GM12892 (cell line): Measurements from ENCODE around the gene POLR2F.
"Not testable (repeated sequence)": the region's sequence is repeated elsewhere in the genome, so short reads cannot be mapped to it uniquely, and the experiment has no call there.

Experiments
- DNase-seq: peaks from one replicate; pipeline ENCODE4 v3.0.0; 2011; ENCODE audit not compliant: insufficient read length
- FAIRE-seq: peaks from 2 replicates; lab custom pipeline; 2011; peaks lifted over from hg19 to GRCh38; lab: Jason Lieb, UNC
- POLR2A ChIP-seq: IDR thresholded peaks from 2 replicates; pipeline ENCODE4 v1.6.1; 2011; ENCODE audit warnings: low read depth, low read length, control low read depth
- POLR2AphosphoS5 ChIP-seq: IDR thresholded peaks from 2 replicates; pipeline ENCODE4 v1.6.1; 2011; ENCODE audit warnings: low read depth, low read length, control low read depth
- TAF1 ChIP-seq: IDR thresholded peaks from 2 replicates; pipeline ENCODE4 v1.6.1; 2011; ENCODE audit warnings: low read depth, mild to moderate bottlenecking, control low read depth, low read length, borderline replicate concordance

Gene POLR2F

DNA sequence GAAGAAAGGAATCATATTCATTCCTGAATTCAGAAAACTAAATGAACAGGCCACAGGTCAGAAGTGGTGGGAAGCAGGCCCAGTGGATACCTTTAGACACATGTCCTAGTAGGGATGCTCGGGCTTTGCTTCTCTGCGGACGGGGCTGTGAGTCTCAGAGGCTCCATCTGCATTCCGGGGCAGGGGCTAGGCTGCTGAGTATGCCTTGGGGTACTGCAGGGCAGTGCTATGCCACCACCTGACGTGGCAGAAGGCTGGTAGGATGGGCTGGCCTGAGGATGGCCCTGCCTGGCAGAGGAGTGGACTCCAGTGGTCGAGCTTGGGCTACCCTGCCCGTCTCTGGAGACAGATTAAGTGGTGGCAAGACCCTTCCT is 9.7 kb upstream of the POLR2F start:
- FAIRE-seq (no peak), DNase-seq (no peak)
- TF ChIP-seq POLR2A, result no peak
- no peak for TF ChIP-seq TAF1
- TF ChIP-seq POLR2AphosphoS5, result no peak

DNA sequence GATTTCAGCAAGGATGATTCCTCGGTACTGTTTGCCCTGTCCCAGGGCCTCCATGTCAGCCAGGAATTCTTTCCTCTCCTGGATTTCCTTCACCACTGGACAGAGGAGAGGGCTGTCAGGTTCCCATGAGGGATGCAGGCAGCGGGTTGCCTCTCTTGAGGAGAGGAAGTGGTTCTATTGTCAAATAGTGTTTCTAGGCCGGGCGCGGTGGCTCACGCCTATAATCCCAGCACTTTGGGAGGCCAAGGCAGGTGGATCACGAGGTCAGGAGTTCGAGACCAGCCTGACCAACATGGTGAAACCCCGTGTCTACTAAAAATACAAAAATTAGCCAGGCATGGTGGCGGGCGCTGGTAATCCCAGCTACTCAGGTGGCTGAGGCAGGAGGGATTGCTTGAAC is 9.1 kb upstream of the POLR2F start:
- not testable (repeated sequence) for FAIRE-seq, DNase-seq

DNA sequence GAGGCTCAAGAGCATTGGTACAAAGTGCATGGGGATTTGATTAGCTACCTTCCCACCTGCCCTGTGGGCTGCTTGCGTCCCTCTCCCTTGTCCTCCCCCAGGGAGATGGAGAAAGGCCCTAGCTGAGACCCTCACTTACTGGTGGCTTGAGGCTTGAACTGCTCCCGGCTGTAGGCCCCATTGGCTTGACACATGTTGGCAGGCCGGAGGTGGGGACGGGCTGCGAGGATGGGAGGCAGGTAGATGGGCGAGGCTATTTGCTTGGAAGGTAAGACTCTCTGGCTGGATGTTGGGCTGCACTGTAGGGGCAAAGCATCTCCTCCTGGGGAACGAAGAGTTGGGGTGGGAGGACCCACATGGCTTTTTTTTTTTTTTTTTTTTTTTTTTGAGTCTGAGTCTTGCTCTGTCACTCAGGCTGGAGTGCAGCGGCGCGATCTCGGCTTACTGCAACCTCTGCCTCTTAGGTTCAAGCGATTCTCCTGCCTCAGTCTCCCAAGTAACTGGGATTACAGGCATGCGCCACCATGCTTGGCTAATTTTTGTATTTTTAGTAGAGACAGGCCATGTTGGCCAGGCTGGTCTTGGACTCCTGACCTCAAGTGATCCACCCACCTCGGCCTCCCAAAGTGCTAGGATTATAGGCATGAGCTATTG is 6.2 kb upstream of the POLR2F start:
- FAIRE-seq, DNase-seq: not testable (repeated sequence)

DNA sequence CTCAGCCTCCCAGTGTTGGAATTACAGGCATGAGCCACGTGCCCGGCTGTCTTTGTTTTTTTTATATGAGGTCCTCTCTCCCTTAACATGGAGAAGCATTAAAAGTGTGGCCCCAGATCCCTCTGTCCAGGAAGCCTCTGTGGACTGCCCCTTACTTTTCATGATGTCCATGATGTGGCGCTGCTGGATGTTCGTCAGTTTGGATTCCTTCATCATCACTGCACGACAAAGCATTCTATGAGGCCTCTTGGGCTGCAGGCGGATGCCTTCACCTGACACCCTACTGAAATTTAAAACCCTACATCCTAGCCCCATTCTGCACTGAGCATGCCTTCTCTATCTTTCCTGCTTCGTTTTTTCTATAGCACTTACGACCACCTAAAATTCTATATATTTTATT is 2.2 kb upstream of the POLR2F start:
- TF ChIP-seq TAF1 (no peak), POLR2AphosphoS5 (no peak), POLR2A (no peak)
- DNase-seq, result no peak
- no peak for FAIRE-seq

DNA sequence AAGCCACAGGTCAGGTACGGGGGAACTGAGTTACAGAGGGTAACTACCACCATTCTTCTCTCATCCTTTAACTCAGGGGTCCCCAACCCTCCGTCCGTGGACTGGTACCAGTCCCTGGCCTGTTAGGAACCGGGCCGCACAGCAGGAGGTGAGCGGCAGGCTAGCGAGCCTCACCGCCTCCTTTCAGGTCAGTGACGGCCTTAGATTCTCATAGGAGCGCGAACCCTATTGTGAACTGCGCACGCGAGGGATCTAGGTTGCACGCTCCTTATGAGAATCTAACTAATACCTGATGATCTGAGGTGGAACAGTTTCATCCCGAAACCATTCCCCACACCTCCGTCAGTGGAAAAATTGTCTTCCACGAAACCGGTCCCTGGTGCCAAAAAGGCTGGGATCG is 870 bp upstream of the POLR2F start:
- DNase-seq, FAIRE-seq: not testable (repeated sequence)

DNA sequence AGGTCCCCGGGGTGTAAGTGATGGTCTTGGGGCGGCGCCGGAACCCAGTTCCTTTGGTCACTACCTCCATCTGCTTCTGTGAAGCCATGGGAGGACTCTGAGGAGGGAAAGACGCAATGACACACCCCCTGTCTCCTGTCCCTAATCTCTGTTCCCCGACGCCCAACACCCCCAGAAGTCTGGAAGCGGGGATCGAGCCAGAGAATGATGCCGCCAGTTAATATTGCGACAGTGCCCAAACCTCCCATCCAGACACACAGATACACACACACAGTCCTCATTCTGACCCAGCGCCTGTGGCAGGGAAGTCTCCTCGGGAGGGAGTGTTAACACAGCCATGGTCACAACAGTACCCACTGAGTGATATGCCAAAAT is 450 bp upstream of the POLR2F start:
- TF ChIP-seq POLR2A, result no peak
- no peak for TF ChIP-seq TAF1
- TF ChIP-seq POLR2AphosphoS5, result no peak
- DNase-seq (no peak), FAIRE-seq (no peak)

DNA sequence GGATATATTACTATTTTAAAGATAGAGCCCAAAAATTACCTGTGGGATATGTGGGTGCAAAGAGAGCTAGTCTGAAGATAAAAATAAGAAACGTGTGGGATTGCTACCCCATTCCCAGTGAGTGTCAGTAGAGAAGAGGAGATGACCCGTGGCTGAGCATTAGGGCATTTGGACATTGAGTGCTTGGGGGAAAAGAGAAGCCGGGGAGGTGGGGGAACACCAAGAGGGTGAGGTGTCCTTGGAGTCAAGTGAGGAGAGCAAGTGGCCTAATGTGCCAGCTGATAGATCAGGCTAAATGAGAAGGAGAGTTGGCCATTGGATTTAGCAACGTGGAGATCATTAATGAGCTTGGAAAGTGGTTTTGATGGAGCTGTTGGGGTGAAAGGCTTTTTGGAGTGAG is 1.2 kb downstream of the POLR2F start:
- FAIRE-seq (no peak), DNase-seq (no peak)
- no peak for TF ChIP-seq POLR2AphosphoS5
- no peak for TF ChIP-seq TAF1
- no peak for TF ChIP-seq POLR2A

DNA sequence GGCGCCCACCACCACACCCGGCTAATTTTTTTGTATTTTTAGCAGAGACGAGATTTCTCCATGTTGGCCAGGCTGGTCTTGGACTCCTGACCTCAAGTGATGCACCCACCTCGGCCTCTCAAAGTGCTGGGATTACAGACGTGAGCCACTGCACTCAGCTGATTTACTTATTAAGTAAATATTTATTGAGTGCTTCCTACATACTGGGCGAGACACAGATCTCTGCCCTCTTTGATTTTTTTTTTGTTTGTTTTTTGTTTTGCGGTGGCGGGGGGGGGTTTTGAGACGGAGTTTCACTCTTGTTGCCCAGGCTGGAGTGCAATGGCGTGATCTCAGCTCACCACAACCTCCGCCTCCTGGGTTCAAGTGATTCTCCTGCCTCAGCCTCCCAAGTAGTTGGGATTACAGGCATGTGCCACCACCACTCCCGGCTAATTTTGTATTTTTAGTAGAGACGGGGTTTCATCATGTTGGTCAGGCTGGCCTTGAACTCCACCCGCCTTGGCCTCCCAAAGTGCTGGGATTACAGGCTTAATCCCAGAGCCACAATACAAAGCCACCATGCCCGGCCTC is 2.4 kb downstream of the POLR2F start:
- not testable (repeated sequence) for FAIRE-seq, DNase-seq

DNA sequence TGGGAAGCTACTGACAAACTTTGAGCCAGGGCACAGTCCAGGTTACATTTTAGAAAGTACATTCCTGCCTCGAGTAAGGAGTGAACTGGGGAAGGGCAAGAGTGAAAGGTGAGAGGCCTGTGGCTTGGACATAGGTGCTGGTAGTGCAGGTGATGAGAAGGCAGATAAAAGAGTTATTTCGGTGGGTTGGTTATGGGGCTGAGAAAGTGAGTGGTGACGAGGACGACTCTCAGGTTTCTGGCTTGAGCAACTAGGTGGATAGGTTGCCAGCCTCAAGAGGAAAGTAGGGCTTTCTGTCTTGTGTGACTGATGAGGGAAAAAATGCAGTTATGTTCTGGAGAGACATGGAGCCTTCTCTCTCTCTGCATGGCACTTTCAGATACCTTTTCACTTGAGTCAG is 3.7 kb downstream of the POLR2F start:
- no peak for TF ChIP-seq TAF1
- no peak for TF ChIP-seq POLR2AphosphoS5
- no peak for TF ChIP-seq POLR2A
- FAIRE-seq, result no peak
- DNase-seq, result no peak

DNA sequence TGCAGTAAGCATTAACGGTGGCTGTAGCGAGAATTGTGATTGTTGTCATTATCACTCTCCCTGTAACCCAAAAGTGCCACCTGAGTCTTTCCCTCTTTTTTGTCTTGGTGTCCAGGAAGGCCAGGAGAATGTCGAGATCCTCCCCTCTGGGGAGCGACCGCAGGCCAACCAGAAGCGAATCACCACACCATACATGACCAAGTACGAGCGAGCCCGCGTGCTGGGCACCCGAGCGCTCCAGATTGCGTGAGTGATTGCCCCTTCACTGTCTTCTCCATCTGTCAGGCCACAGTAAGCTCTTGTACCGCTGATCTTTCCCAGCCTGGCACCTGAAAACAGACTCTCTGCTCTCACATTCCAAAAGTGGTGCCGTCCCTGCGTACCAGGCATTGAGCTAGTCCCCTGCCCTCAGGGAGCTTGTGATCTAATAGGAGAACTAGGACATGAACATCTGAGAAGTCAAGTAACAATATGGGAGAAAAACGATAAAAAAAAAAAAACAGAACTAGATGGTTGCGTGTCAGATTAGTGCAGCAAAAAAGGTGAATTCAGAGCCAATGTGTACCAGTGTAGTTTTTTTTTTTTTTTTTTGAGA is 5.8 kb downstream of the POLR2F start:
- DNase-seq (no peak), FAIRE-seq (no peak)
- TF ChIP-seq POLR2A (no peak), POLR2AphosphoS5 (no peak), TAF1 (no peak)

DNA sequence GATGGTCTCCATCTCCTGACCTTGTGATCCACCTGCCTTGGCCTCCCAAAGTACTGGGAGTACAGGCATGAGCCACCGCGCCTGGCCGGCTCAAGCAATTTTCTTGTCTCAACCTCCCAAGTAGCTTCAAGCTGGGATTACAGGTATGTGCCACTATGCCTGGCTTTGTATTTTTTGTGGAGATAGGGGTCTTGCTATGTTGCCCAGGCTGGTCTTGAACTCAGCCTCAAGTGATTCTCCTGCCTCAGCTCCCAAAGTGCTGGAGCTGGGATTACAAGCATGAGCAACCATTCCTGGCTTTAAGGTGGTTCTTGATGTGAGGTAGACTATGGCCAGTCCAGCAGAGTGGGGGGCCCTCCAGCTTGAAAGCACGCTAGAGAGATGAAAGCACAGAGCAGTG is 7.6 kb downstream of the POLR2F start:
- DNase-seq (no peak), FAIRE-seq (no peak)
- TF ChIP-seq POLR2AphosphoS5, result no peak
- no peak for TF ChIP-seq POLR2A
- no peak for TF ChIP-seq TAF1

DNA sequence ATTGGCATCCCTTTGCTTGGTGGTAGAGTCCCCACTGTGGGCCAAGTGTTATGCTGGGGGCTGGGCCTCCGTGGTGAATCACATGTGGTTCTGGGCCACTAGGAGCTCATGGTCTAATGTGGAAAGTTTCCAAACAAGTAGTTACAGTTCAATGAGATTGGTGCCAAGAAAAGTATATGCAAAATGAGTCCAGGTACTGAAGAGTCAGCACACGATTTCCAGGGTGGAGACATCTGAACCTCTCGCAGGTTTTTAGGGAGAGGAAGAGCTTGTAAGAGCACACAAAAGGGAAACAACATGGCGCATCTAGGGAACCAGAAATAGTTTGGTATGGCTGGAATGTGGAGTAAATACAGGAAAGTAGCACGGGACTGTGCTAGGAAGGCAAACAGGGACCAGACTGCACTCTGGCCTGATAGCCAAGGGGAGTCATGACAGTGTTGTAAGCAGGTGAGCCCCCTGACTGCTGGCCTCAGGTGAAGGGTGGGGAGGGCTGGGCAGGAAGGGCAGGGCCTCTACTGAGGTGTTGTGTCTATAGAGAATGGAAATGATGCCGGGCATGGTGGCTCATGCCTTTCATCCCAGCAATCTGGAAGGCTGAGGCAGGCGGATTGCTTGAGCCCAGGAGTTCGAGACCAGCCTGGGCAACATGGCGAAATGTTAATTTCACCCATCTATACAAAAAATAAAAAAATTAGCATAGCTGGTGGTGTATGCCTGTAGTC is 12.6 kb downstream of the POLR2F start:
- no peak for FAIRE-seq
- TF ChIP-seq POLR2AphosphoS5 (no peak), POLR2A (no peak), TAF1 (no peak)
- DNase-seq, result no peak
